Coronary artery (tissue), 2 donors: ENCODE measurements around the gene TRAPPC8.
"Not testable (repeated sequence)": the region's sequence is repeated elsewhere in the genome, so short reads cannot be mapped to it uniquely, and the experiment has no call there.

Experiments used
- DNase-seq: peaks from one replicate; pipeline ENCODE4 v3.0.0-alpha.2; 2017; ENCODE audit warnings: low spot score
- H3K27ac ChIP-seq, 2 donors: fragments of 200-600 bp; sonication (generic); one replicate each; pipeline ENCODE4 v1.5.1; 2016 to 2019
- H3K4me3 ChIP-seq: fragments of 200-600 bp; sonication (generic); 2 replicates; pipeline ENCODE4 v1.5.1; 2016; ENCODE audit warnings: mild to moderate bottlenecking, moderate library complexity
- TF ChIP-seq, protein P1 (sequence below): fragments of 200-600 bp; sonication (generic); IDR thresholded peaks from one replicate; pipeline ENCODE4 v1.5.1; 2019; ENCODE audit warnings: antibody characterized with exemption

Gene TRAPPC8

DNA sequence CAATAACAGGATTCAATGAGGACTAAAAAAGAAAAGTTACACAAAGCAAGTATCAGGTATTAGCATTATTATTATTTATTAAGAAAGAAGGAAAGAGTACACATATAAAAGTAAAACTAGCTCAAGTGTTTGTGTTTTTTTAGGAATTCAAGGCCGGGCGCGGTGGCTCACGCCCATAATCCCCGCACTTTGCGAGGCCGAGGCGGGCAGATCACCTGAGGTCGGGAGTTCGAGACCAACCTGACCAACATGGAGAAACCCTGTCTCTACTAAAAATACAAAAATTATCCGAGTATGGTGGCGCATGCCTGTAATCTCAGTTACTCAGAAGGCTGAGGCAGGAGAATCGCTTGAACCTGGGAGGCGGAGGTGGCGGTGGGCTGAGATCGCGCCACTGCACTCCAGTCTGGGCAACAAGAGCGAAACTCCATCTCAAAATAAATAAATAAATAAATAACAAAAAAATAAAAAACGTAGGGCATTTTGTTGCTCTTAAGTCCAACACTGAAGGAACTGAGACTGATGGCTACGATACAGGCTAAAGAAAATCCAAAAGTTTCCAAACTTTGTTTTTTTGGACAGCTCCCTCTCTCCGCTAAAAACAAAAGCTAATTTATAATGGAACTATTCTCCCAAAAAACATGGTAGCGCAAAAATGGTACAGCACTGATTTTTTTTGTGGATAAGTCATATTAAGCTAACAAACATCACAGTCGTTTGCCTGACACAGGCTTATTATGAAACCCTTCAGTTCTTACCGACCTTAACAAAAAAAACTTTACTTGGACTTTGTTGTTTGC lies 1.7 kb downstream of the TRAPPC8 start:
- DNase-seq, result no peak
- H3K27ac ChIP-seq, result no peak overlapping the region
- TF ChIP-seq, protein P1, sequence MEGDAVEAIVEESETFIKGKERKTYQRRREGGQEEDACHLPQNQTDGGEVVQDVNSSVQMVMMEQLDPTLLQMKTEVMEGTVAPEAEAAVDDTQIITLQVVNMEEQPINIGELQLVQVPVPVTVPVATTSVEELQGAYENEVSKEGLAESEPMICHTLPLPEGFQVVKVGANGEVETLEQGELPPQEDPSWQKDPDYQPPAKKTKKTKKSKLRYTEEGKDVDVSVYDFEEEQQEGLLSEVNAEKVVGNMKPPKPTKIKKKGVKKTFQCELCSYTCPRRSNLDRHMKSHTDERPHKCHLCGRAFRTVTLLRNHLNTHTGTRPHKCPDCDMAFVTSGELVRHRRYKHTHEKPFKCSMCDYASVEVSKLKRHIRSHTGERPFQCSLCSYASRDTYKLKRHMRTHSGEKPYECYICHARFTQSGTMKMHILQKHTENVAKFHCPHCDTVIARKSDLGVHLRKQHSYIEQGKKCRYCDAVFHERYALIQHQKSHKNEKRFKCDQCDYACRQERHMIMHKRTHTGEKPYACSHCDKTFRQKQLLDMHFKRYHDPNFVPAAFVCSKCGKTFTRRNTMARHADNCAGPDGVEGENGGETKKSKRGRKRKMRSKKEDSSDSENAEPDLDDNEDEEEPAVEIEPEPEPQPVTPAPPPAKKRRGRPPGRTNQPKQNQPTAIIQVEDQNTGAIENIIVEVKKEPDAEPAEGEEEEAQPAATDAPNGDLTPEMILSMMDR, result no peak
- H3K4me3 ChIP-seq, result peak overlapping the region; percentile 97

DNA sequence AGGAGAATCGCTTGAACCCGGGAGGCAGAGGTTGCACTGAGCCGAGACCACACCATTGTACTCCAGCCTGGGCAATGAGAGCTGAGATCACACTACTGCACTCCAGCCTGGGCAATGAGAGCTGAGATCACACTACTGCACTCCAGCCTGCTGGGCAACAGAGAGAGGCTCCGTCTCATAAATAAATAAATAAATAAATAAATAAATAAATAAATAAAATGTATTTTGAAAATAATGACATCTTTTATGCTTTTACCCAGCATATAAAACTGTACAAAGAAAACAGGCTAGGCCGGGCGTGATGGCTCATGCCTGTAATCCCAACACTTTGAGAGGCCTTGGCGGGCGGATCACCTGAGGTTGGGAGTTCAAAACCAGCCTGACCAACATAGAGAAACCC lies 8.2 kb downstream of the TRAPPC8 start:
- H3K4me3 ChIP-seq, DNase-seq, H3K27ac ChIP-seq: not testable (repeated sequence)

DNA sequence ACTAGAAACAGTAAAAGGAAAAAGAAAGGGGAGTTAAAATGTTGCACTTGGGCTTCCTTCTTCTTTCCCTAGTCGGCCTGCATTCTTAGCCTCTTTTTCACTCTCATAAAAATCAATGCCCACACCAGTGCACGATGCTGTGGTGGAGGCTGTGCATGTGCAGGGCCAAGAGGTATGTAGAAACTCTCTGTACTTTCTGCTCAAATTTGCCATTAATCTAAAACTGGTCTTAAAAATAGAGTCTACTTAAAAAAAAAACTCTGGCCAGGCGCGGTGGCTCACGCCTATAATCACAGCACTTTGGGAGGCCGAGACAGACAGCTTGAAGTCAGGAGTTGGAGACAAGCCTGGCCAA lies 11.1 kb downstream of the TRAPPC8 start:
- H3K27ac ChIP-seq, result no peak overlapping the region
- DNase-seq, result no peak
- TF ChIP-seq, protein P1, result no peak
- H3K4me3 ChIP-seq, result no peak overlapping the region

DNA sequence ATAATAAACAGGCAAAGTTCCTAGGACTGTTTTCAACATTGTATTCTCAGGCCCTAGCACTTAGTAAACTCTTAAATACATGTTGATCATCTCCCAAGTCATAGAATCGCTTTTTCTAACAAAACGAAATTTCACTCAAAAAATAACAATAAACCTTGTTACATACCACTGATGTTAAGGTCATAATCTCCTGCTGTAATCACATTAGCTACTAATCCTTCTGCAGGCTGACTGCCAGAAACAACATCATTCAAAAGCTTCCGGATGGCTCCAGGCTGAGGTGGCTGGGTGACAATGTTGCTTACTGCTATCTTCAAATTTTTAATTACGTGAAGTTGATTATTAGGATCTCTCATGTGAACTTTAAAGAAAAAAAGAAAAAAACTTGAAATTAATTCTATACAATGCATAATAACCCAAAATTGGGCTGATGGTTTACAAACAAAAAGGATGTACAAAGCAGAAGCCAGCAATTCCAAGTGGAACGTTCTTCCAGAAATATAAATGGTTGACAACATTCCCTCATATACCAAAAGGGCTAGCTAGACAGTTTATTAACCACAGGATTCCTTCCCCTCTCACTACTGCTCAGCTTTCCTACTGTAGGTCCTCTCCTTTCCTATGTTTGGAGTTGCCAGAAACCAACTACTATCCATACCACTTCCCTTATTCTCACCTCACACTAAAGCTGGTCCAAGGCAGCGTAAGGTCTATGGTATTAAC lies 11.6 kb downstream of the TRAPPC8 start:
- Histone ChIP-seq H3K27ac (no peak overlapping the region), H3K4me3 (no peak overlapping the region)
- DNase-seq, result no peak
- TF ChIP-seq, protein P1, result no peak

DNA sequence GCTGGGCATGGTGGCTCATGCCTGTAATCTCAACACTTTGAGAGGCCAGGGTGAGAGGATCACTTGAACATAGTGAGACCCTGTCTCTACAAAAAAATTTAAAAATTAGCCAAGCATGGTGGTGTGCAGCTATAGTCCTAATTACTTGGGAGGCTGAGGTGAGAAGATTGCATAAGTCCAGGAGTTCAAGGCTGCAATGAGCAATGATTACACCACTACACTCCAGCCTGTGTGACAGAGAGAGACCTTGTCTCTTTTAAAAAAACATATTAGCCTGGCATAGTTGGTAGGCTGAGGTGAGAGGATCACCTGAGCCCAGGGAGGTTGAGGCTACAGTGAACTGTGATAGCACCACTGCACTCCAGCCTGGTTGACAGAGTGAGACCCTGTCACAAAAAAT lies 13.7 kb downstream of the TRAPPC8 start:
- Histone ChIP-seq H3K4me3 (no peak overlapping the region), H3K27ac (no peak overlapping the region)
- no peak for DNase-seq
- TF ChIP-seq, protein P1, result no peak

DNA sequence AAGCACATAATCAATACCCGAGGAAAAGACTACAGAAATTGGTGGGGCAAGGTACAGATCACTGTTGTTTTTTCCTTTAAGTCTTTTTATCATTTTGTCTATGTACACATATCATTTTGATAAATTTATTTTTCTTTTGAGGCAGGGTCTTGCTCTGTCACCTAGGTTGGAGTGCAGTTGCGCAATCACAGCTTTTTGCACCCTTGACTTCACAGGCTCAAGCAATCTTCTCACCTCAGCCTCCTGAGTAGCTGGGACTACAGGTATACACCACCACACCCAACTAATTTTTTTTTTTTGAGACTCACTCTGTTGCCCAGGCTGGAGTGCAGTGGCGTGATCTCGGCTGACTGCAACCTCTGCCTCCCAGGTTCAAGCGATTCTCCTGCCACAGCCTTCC lies 15.9 kb downstream of the TRAPPC8 start:
- not testable (repeated sequence) for DNase-seq, H3K4me3 ChIP-seq, H3K27ac ChIP-seq

DNA sequence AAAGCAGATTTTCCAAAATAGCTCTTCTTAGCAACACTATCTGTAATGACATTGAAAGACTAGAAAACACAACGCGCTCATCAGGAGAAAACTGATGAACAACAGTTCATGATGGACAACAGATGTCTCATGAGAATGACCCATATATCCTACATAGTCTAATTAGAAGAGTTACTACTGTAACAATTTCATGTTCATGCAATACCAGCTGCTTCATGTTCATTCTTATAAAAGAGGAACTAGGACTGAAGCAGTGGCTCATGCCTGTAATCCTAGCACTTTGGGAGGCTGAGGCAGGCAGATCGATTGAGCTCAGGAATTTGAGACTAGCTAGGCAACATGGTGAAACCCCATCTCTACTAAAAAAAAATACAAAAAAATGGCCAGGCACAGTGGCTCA lies 22.7 kb downstream of the TRAPPC8 start:
- Histone ChIP-seq H3K27ac (no peak overlapping the region), H3K4me3 (no peak overlapping the region)
- DNase-seq, result no peak
- TF ChIP-seq, protein P1, result no peak

DNA sequence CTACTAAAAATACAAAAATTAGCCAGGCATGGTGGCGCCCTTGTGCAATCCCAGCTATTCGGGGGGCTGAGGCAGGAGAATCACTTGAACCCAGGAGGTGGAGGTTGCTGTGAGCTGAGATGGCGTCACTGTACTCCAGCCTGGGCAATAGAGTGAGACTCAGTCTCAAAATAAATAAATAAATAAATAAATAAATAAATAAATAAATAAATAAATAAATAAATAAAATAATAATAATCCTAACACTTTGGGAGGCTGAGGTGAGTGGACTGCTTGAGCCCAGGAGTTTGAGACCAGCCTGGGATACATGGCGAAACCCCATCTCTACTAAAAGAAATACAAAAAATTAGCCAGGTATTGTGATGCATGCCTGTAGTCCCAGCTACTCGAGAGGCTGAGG lies 23.6 kb downstream of the TRAPPC8 start:
- H3K4me3 ChIP-seq, H3K27ac ChIP-seq, DNase-seq: not testable (repeated sequence)
